Measurements from ENCODE around the gene PRXL2A.
"Not testable (repeated sequence)": the region's sequence is repeated elsewhere in the genome, so short reads cannot be mapped to it uniquely, and the experiment has no call there.

DNA sequence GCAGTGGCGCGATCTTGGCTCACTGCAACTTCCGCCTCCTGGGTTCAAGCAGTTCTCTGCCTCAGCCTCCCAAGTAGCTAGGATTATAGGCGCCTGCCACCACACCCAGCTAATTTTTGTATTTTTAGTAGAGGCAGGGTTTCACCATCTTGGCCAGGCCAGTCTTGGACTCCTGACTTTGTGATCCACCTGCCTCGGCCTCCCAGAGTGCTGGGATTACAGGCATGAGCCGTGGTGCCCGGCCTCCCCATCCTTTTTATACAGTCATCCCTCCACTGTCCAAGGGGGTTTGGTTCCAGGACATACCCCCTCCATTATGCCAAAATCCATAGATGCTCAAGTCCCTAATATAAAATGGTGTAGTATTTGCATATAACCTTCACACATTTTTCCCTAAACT, 67.3 kb downstream of the PRXL2A start:
- not testable (repeated sequence) for TF ChIP-seq POLR2AphosphoS5 (IDR thresholded peaks at IDR 0.05; ENCODE audit: low read depth, low read length); TAF1 (IDR thresholded peaks at IDR 0.05; ENCODE audit: borderline replicate concordance, low read depth, low read length); POLR2A (IDR thresholded peaks at IDR 0.05; ENCODE audit: low read depth, low read length)
